GM08714 (cell line): Measurements from ENCODE around the gene EFCAB6.

Experiments
- H3K4me3 ChIP-seq: fragments of 200-500 bp; sonication (Bioruptor generic); 2 replicates; pipeline ENCODE4 v1.5.1; 2014; ENCODE audit warnings: mild to moderate bottlenecking, low read length, inconsistent platforms
- ZNF274 ChIP-seq: IDR thresholded peaks from 2 replicates; pipeline ENCODE4 v1.6.1; 2012; ENCODE audit warnings: mild to moderate bottlenecking, low read depth, low read length

The EFCAB6 gene

GRCh38 chr22:43852573-43853327, 40.6 kb upstream of the EFCAB6 start:
- TF ChIP-seq ZNF274 = no peak

GRCh38 chr22:43851979-43852307, 39.8 kb upstream of the EFCAB6 start:
- no peak overlapping the region for H3K4me3 ChIP-seq
- TF ChIP-seq ZNF274 = no peak

More at GRCh38 chr22:43852573-43853327, 40.6 kb upstream of the EFCAB6 start:
- H3K4me3 ChIP-seq = no peak overlapping the region

- H3K4me3 ChIP-seq = no peak overlapping the region
- no peak for TF ChIP-seq ZNF274
These were observed 39.2 kb upstream of the EFCAB6 start for GRCh38 chr22:43851058-43851978.

- TF ChIP-seq ZNF274 = no peak
- no peak overlapping the region for H3K4me3 ChIP-seq
These were observed 38.4 kb upstream of the EFCAB6 start for GRCh38 chr22:43850529-43850928.

GRCh38 chr22:43849731-43850130, 37.6 kb upstream of the EFCAB6 start:
- no peak overlapping the region for H3K4me3 ChIP-seq
- TF ChIP-seq ZNF274 = no peak

- no peak for TF ChIP-seq ZNF274
These were observed 36.5 kb upstream of the EFCAB6 start for GRCh38 chr22:43848366-43849171.

DNA sequence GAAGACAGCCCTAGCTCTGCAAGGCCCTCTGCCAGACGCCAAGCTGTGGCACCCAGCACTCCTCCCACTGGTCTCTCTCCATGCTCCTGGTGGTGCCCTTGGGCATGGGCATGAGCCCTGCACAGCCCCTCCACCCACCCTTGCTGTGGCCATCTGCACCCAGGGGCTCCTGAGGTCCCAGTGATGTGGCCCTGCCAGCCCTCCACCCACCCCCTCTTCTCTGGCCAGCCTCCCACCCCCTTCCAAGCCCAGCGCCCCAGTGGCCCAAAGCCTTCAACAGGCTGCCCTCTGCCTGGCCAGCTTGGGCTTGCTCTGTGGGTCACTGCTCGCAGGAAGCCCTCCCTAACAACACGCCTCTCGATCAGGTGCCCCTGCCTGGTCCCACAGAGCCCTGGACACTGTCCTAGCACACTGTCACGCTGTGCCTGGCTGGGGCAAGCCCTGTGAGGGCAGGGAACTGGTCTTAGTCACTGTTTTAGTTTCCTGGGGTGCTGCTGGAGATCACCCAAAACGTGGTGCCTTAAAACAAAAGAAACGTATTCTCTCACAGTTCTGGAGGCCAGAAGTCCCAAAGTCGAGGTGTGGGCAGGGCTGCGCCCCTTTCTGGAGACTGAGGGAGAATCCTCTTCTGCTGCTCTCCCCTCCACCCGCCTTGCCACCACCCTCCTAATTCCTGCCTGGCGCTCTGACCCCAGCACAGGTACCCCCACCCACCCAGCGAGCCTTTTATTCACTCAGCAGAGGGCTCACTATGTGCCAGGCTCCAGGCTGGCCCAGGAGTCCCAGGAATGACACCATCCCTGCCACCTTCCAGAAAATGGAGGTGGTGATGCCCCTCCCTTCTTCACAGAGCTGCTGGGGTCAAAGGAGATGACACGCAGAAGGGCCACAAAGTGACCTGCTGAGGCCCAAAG, 35.5 kb upstream of the EFCAB6 start:
- no peak for TF ChIP-seq ZNF274
- no peak overlapping the region for H3K4me3 ChIP-seq

More at GRCh38 chr22:43848366-43849171, 36.5 kb upstream of the EFCAB6 start:
- H3K4me3 ChIP-seq = no peak overlapping the region

DNA sequence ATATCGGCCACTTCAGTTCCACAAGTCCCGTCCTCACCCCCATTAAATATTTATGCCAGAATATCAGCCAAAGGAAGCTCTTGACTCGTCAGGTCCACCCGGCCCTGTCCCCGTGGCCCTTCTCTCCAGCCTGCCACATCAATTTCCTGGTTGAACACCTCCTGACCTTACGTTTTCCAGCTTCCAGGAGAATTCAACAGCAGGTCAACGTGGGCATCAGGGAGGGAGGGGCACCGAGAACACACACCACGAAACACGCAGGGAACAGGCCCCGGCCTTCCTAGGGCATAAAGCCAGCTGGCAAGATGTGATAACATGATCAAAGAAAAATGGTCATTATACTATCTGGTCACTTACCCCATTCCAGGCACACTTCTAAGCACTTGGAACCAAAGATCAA, 34.9 kb upstream of the EFCAB6 start:
- no peak for TF ChIP-seq ZNF274
- H3K4me3 ChIP-seq = no peak overlapping the region

- H3K4me3 ChIP-seq = no peak overlapping the region
- no peak for TF ChIP-seq ZNF274
These were observed 33.9 kb upstream of the EFCAB6 start for GRCh38 chr22:43845981-43846380.

- TF ChIP-seq ZNF274 = no peak
- H3K4me3 ChIP-seq = no peak overlapping the region
These were observed 32.7 kb upstream of the EFCAB6 start for GRCh38 chr22:43844560-43845545.

DNA sequence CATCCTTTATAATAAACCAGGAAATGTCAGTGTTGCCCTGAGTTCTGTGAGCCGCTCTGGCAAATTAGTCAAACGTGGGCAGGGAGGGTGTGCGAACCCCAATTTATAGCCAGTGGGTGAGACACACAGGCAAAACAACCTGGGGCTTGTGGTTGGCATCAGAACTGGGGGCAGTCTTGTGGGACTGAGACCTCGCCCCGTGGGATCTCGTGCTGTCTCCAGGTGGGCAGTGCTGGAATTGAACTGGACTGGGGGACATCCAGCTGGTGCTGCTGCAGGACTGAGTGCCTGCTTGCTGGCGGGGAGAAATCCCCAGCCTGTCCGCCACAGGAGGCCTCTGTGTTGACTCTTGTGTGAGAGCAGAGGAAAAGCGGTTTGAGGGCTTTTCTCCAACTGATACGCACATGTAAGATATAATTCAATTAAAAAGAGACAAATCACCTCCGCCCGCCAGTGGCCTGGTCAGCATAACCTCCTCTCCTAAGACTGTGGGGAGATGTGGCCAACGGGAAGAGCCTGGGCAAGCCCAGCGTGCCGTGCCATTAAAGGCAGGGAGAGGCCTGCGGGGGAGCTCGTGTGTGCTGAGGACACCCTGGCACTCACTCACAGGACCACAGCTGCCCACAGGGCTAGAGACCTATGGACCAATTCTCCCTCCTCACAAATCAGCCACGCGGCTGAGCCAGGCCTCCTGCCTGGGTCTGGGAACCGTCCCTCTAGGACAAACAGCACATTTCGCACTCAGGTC, 31.9 kb upstream of the EFCAB6 start:
- TF ChIP-seq ZNF274 = no peak
- no peak overlapping the region for H3K4me3 ChIP-seq
